ENCODE measurements around the gene DNAJA4. TPM values are rescaled to one million over a fixed set of nuclear protein-coding genes. Genes with fewer than 3 reads are reported as not detected.

Gene DNAJA4
- total RNA-seq, 1 experiment from 2014 or later = 1.3 TPM

GRCh38 chr15:78234515-78235040, 29.8 kb upstream of the DNAJA4 start, which contains the start of gene ACSBG1:
Gene ACSBG1 (minus strand): TSS chr15:78234565. CDS start chr15:78234501, 64 bp downstream.
- CTCF ChIA-PET = no interaction called here
- H2AFZ ChIP-seq (ENCODE audit: low read length) = no peak within 1 kb of the TSS
- no peaks in the 10 kb centered on the region for H3K4me1 ChIP-seq (ENCODE audit: insufficient read depth, low read length)
- no peaks in the 10 kb centered on the region for H3K9me2 ChIP-seq (replicated peaks; ENCODE audit: low read length)
- no peak for TF ChIP-seq EZH2phosphoT487 (IDR thresholded peaks at IDR 0.05; ENCODE audit: borderline replicate concordance, low read length)
- TF ChIP-seq EZH2 (IDR thresholded peaks at IDR 0.05; ENCODE audit: low read length, unreplicated experiment) = no peak
- no peak for TF ChIP-seq CTCF (conservative IDR thresholded peaks at IDR 0.05; ENCODE audit: low read depth, low read length)
- DNase-seq (no peak), ATAC-seq (no peak)
- no peaks in the 10 kb centered on the region for H3K27me3 ChIP-seq (ENCODE audit: low read length)
- intact Hi-C loops (cut with micrococcal nuclease) = no loop called here
- H3K9ac ChIP-seq (ENCODE audit: low read length) = no peak within 1 kb of the TSS
- no peaks in the 10 kb centered on the region for H3F3A ChIP-seq (ENCODE audit: low read length, unreplicated experiment)
- H3K36me3 ChIP-seq (ENCODE audit: low read depth, low read length) = no peaks in the 10 kb centered on the region
- POLR2A ChIA-PET (ENCODE audit: unreplicated experiment) = no interaction called here
- no peaks in the 10 kb centered on the region for H3K79me2 ChIP-seq (ENCODE audit: low read length)
- H3K4me3 ChIP-seq (ENCODE audit: low read length) = no peak within 1 kb of the TSS
- BruUV-seq (replicated peaks) = no TSS peak
- H4K20me1 ChIP-seq (ENCODE audit: low read length) = no peaks in the 10 kb centered on the region
- no peak within 1 kb of the TSS for H3K27ac ChIP-seq (ENCODE audit: low read length)
- no peaks in the 10 kb centered on the region for H3K9me3 ChIP-seq (ENCODE audit: low read length)
- no peak within 1 kb of the TSS for H3K4me2 ChIP-seq (ENCODE audit: low read length)

GRCh38 chr15:78236491-78236890, 27.9 kb upstream of the DNAJA4 start:
- no peak overlapping the region for H3K4me2 ChIP-seq (ENCODE audit: low read length)
- H2AFZ ChIP-seq (ENCODE audit: low read length) = no peak overlapping the region
- ATAC-seq (no peak), DNase-seq (no peak)
- ChIA-PET POLR2A (ENCODE audit: unreplicated experiment) (no interaction called here), CTCF (no interaction called here)
- no peak overlapping the region for H3K4me3 ChIP-seq (ENCODE audit: low read length)
- no peaks in the 10 kb centered on the region for H3K4me1 ChIP-seq (ENCODE audit: insufficient read depth, low read length)
- no peaks in the 10 kb centered on the region for H3K36me3 ChIP-seq (ENCODE audit: low read depth, low read length)
- no TSS peak for BruUV-seq (replicated peaks)
- H3K9me3 ChIP-seq (ENCODE audit: low read length) = no peaks in the 10 kb centered on the region
- no peaks in the 10 kb centered on the region for H3K79me2 ChIP-seq (ENCODE audit: low read length)
- H3K9ac ChIP-seq (ENCODE audit: low read length) = no peak overlapping the region
- H3F3A ChIP-seq (ENCODE audit: low read length, unreplicated experiment) = no peaks in the 10 kb centered on the region
- no peaks in the 10 kb centered on the region for H3K9me2 ChIP-seq (replicated peaks; ENCODE audit: low read length)
- TF ChIP-seq EZH2 (IDR thresholded peaks at IDR 0.05; ENCODE audit: low read length, unreplicated experiment) (no peak), CTCF (conservative IDR thresholded peaks at IDR 0.05; ENCODE audit: low read depth, low read length) (no peak), EZH2phosphoT487 (IDR thresholded peaks at IDR 0.05; ENCODE audit: borderline replicate concordance, low read length) (no peak)
- intact Hi-C loops (cut with micrococcal nuclease) = no loop called here
- no peaks in the 10 kb centered on the region for H3K27me3 ChIP-seq (ENCODE audit: low read length)
- no peaks in the 10 kb centered on the region for H4K20me1 ChIP-seq (ENCODE audit: low read length)
- no peak overlapping the region for H3K27ac ChIP-seq (ENCODE audit: low read length)

GRCh38 chr15:78237146-78237545, 27.2 kb upstream of the DNAJA4 start:
- CTCF ChIA-PET = no interaction called here
- TF ChIP-seq CTCF (conservative IDR thresholded peaks at IDR 0.05; ENCODE audit: low read depth, low read length) = no peak
- no peak overlapping the region for H3K27ac ChIP-seq (ENCODE audit: low read length)
- POLR2A ChIA-PET (ENCODE audit: unreplicated experiment) = no interaction called here
- no peaks in the 10 kb centered on the region for H3K27me3 ChIP-seq (ENCODE audit: low read length)
- DNase-seq (no peak), ATAC-seq (no peak)
- no peak overlapping the region for H3K4me3 ChIP-seq (ENCODE audit: low read length)
- BruUV-seq (replicated peaks) = no TSS peak
- no peaks in the 10 kb centered on the region for H3F3A ChIP-seq (ENCODE audit: low read length, unreplicated experiment)
- intact Hi-C loops (cut with micrococcal nuclease) = no loop called here
- no peaks in the 10 kb centered on the region for H3K36me3 ChIP-seq (ENCODE audit: low read depth, low read length)
- H3K9me3 ChIP-seq (ENCODE audit: low read length) = no peaks in the 10 kb centered on the region
- no peaks in the 10 kb centered on the region for H3K4me1 ChIP-seq (ENCODE audit: insufficient read depth, low read length)
- H4K20me1 ChIP-seq (ENCODE audit: low read length) = no peaks in the 10 kb centered on the region
- no peak overlapping the region for H3K4me2 ChIP-seq (ENCODE audit: low read length)
- H2AFZ ChIP-seq (ENCODE audit: low read length) = no peak overlapping the region
- no peaks in the 10 kb centered on the region for H3K9me2 ChIP-seq (replicated peaks; ENCODE audit: low read length)
- H3K79me2 ChIP-seq (ENCODE audit: low read length) = no peaks in the 10 kb centered on the region
- H3K9ac ChIP-seq (ENCODE audit: low read length) = no peak overlapping the region
